Activated CD4-positive, alpha-beta T cell treated with anti-CD3 and anti-CD28 coated beads, Interleukin-2, amount 10 ng/mL, durations not matched to agents 7 days and 5 days (primary cell): ENCODE measurements around the gene DPM1. TPM values are rescaled to one million over a fixed set of nuclear protein-coding genes. Genes with fewer than 3 reads are reported as not detected.

Experiments
- CTCF ChIA-PET: fragments of 350-600 bp; sonication (Branson Sonifier 250); formaldehyde crosslinking; loops from one replicate; lab custom pipeline; 2021; ENCODE audit warnings: antibody characterized with exemption; lab: Charles Lee
- POLR2A ChIA-PET: fragments of 350-600 bp; sonication (Branson Sonifier 250); formaldehyde crosslinking; loops from one replicate; lab custom pipeline; 2021; ENCODE audit warnings: antibody characterized with exemption; lab: Charles Lee
- DNase-seq: peaks from one replicate; pipeline ENCODE4 v3.0.0-alpha.2; 2020
- H3K27ac Mint-ChIP-seq: one replicate; pipeline ENCODE4 v1.8.0; 2021; ENCODE audit warnings: mild to moderate bottlenecking, moderate library complexity, mixed read lengths
- H3K27me3 Mint-ChIP-seq: one replicate; pipeline ENCODE4 v1.8.0; 2021; ENCODE audit warnings: mixed read lengths
- H3K36me3 Mint-ChIP-seq: one replicate; pipeline ENCODE4 v1.8.0; 2021; ENCODE audit warnings: low read depth, mixed read lengths
- H3K4me1 Mint-ChIP-seq: one replicate; pipeline ENCODE4 v1.8.0; 2021; ENCODE audit warnings: mixed read lengths
- H3K4me3 Mint-ChIP-seq: one replicate; pipeline ENCODE4 v1.8.0; 2021; ENCODE audit warnings: mild to moderate bottlenecking, moderate library complexity, mixed read lengths
- H3K9me3 Mint-ChIP-seq: one replicate; pipeline ENCODE4 v1.8.0; 2021; ENCODE audit warnings: mixed read lengths
- total RNA-seq, 2 experiments: library from RNA; stranded (reverse); gene quantifications; one replicate each; pipeline ENCODE4 v1.2.3, GENCODE V29; 2021

The DPM1 gene
- total RNA-seq, 2 experiments from 2014 or later, result 45.6 to 46.2 TPM

DNA sequence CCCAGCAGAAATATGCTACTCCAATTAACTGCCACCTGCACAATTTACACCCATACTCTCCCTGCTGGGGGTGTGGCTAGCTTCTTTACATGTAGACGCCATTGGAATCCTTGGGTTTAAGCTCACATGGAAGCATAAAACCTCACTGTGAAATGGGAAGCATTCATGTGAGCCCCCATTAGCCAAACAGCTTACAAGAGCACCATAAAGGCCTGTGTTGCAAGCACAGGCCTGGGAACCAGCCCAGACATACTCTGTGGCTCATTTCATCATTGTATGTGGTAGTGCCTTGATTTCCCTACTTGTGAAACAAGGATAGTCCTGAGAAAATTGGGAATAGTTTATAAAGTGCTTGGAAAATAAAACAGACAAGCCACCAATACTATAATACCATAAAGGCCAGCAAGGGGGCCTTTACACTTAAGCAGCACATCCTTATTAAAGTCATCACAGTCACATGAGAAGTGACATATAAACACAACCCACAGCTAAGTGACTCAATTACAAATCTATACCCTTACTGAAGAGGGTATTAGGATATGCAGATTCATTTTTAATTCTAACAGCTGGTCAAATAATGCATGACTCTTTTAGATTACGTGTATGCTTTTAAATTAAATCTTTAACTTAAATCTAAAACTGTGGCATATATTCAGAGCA, 33.9 kb downstream of the DPM1 start:
- Mint-ChIP-seq H3K27ac (peak overlapping the region; percentile 31), H3K27me3 (no peaks in the 10 kb centered on the region), H3K4me1 (peaks cover 63% of the 10 kb centered on the region), H3K4me3 (no peak overlapping the region), H3K9me3 (no peaks in the 10 kb centered on the region), H3K36me3 (peaks cover 56% of the 10 kb centered on the region)
- ChIA-PET CTCF (interaction anchor here (0.7 to 4.5 kb wide), 4 partner anchors 9 to 130 kb away, joined by 3 to 18 read pairs (median 4); partner anchors contain the start of gene BCAS4), POLR2A (no interaction called here)
- DNase-seq, result no peak

DNA sequence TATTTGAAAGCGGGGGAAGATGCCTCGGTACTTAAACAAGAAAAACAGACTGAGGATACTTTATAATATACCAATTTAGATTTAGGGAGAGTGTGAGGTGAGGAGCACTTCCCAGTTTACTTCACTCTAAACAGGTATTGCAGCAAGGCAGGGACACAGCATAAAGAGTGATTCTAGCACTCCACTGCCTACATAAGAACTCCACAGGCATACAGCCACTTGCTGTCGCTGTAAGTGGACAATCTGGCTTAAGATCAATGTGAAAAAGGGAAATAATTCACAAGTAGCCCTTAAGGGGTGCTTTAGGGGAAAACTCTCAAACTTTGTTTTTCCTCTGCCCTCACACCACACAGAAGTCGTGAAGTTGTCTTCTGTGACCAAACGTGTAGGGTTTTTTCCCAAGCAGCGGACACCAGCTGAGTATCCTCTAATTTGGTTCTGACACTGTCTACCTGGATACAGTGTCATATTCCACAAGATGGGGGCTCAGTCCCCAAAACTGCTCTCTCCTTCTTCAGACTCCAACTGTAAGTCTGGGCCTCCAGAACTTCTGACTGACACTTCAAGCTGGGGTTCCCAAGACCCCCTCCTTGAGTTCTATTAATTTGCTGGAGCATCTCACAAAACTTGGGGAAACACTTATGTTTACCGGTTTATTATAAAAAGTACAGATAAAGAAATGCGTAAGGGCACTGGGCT, 36.4 kb downstream of the DPM1 start:
- Mint-ChIP-seq H3K9me3 (no peaks in the 10 kb centered on the region), H3K4me3 (no peak overlapping the region), H3K4me1 (peaks cover 48% of the 10 kb centered on the region), H3K27me3 (no peaks in the 10 kb centered on the region), H3K27ac (no peak overlapping the region), H3K36me3 (peaks cover 42% of the 10 kb centered on the region)
- POLR2A ChIA-PET, result no interaction called here
- no peak for DNase-seq
- CTCF ChIA-PET, result interaction anchor here (0.6 to 3.7 kb wide), 6 partner anchors 8 to 127 kb away, joined by 3 to 49 read pairs (median 4); partner anchors contain the start of genes ADNP and BCAS4

DNA sequence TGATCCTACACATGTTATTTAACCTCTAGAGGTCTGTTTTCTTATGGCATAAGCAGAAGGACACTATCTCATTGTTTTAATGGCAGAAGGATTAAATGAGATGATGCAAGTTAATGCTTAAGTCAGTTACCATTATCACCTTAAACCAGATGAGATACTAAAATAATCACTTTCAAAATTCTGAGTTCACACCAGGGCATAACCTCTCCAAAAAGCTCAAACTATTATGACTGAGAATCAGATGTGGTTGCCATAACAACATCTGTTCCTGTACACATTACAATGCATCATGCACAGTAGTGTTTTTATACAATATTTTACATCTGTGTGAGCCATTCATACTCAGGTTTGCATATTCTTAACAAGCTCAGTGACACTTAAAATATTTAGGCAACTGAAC, 37.3 kb downstream of the DPM1 start:
- H3K4me1 Mint-ChIP-seq, result peaks cover 50% of the 10 kb centered on the region
- peaks cover 42% of the 10 kb centered on the region for H3K36me3 Mint-ChIP-seq
- H3K27ac Mint-ChIP-seq, result no peak overlapping the region
- H3K4me3 Mint-ChIP-seq, result no peak overlapping the region
- ChIA-PET POLR2A (no interaction called here), CTCF (interaction anchor here (1.2 to 3.7 kb wide), 4 partner anchors 9 to 11 kb away, joined by 3 to 49 read pairs (median 4); partner anchors contain the start of gene ADNP)
- no peaks in the 10 kb centered on the region for H3K9me3 Mint-ChIP-seq
- DNase-seq, result no peak
- H3K27me3 Mint-ChIP-seq, result no peaks in the 10 kb centered on the region

- DNase-seq, result no peak
- H3K4me3 Mint-ChIP-seq, result no peak overlapping the region
- H3K4me1 Mint-ChIP-seq, result peaks cover 49% of the 10 kb centered on the region
- no peaks in the 10 kb centered on the region for H3K9me3 Mint-ChIP-seq
- ChIA-PET CTCF (interaction anchor here (0.5 to 3.7 kb wide), 6 partner anchors 10 to 984 kb away, joined by 3 to 49 read pairs (median 4); partner anchors contain the start of genes ADNP and BCAS4), POLR2A (no interaction called here)
- H3K27me3 Mint-ChIP-seq, result no peaks in the 10 kb centered on the region
- H3K27ac Mint-ChIP-seq, result peak overlapping the region; percentile 1
- H3K36me3 Mint-ChIP-seq, result peaks cover 30% of the 10 kb centered on the region
These were observed 38.8 kb downstream of the DPM1 start for GRCh38 chr20:50919567-50919966.

DNA sequence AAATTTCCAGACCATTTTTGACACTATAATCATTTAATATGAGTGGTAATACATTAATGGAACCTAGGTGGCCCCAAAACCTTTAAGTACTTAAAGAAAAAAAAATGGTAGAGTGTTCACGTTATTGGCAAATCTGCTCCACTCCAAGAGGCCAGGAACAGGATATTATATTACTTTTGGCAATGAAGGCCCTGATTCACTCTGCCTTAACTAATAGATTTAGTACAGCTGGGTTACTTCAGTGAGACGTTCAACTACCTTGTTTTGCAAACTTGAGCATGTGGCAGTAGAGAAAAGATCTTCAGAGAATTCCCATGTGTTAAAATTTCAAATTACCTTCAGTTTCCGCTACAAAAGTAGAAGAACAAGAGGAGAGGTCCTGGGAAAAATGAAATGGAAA, 39.9 kb downstream of the DPM1 start:
- Mint-ChIP-seq H3K27me3 (no peaks in the 10 kb centered on the region), H3K36me3 (peaks cover 29% of the 10 kb centered on the region), H3K4me1 (peaks cover 57% of the 10 kb centered on the region), H3K9me3 (no peaks in the 10 kb centered on the region), H3K27ac (no peak overlapping the region), H3K4me3 (no peak overlapping the region)
- ChIA-PET CTCF (interaction anchor here (0.6 to 3.7 kb wide), 4 partner anchors 11 to 340 kb away, joined by 3 to 49 read pairs (median 3); partner anchors contain the start of gene ADNP), POLR2A (no interaction called here)
- no peak for DNase-seq

DNA sequence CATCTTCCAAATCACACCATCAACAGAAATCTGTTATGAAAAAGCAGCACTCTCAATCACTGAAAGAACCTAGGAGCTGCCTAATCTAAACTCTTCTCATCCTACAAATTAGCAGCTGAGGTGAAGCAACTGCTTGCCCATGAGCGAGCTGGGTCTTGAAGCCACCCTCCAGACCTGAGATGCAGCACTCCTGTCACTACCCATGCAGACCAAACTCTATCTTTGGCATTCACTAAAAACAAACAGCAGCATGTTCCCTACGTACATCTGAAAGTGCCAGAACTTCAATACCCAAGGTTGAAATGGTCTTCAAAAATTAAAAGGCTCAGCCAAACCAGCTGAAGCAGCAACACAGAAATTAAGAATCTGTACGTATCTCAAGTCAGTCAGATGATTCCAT, 41.4 kb downstream of the DPM1 start:
- Mint-ChIP-seq H3K36me3 (peaks cover 31% of the 10 kb centered on the region), H3K9me3 (no peaks in the 10 kb centered on the region), H3K4me1 (peaks cover 59% of the 10 kb centered on the region), H3K4me3 (no peak overlapping the region), H3K27ac (no peak overlapping the region), H3K27me3 (no peaks in the 10 kb centered on the region)
- POLR2A ChIA-PET, result no interaction called here
- DNase-seq, result no peak
- CTCF ChIA-PET, result interaction anchor here (0.7 to 4.0 kb wide), 5 partner anchors 12 to 42 kb away, joined by 3 to 32 read pairs (median 3); partner anchors contain the start of genes ADNP, DPM1 and MOCS3

- H3K27ac Mint-ChIP-seq, result no peak overlapping the region
- peaks cover 60% of the 10 kb centered on the region for H3K4me1 Mint-ChIP-seq
- no peaks in the 10 kb centered on the region for H3K27me3 Mint-ChIP-seq
These were observed 42.1 kb downstream of the DPM1 start for GRCh38 chr20:50916257-50916656.

DNA sequence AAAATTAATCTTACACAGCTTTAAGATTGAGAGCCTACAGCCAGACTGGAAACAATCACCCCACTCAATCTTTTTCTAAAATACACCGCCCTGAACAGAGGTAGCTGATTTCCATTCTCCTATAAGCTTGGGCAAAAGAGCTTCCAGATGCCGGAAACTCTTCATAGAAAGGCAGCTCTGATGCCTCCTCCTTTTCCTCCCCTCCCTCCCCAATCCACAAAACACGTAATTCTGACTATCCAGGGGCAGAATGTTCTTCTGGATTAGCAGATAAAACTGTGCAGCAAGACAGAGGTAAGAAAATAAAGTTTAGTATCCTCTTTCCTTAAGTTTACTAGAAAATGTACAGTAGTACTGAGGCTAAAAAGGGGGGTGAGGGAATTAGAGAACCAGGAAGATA, 42.9 kb downstream of the DPM1 start:
- no peak overlapping the region for H3K27ac Mint-ChIP-seq
- CTCF ChIA-PET, result interaction anchor here (0.6 to 4.0 kb wide), 5 partner anchors 9 to 127 kb away, joined by 3 to 32 read pairs (median 3); no protein-coding TSS in a partner anchor

More at GRCh38 chr20:50916257-50916656, 42.1 kb downstream of the DPM1 start:
- ChIA-PET CTCF (interaction anchor here (0.6 to 4.0 kb wide), 9 partner anchors 8 to 128 kb away, joined by 3 to 32 read pairs (median 3); partner anchors contain the start of genes ADNP, DPM1 and MOCS3), POLR2A (no interaction called here)
- Mint-ChIP-seq H3K4me3 (no peak overlapping the region), H3K36me3 (peaks cover 37% of the 10 kb centered on the region), H3K9me3 (no peaks in the 10 kb centered on the region)
- no peak for DNase-seq

DNA sequence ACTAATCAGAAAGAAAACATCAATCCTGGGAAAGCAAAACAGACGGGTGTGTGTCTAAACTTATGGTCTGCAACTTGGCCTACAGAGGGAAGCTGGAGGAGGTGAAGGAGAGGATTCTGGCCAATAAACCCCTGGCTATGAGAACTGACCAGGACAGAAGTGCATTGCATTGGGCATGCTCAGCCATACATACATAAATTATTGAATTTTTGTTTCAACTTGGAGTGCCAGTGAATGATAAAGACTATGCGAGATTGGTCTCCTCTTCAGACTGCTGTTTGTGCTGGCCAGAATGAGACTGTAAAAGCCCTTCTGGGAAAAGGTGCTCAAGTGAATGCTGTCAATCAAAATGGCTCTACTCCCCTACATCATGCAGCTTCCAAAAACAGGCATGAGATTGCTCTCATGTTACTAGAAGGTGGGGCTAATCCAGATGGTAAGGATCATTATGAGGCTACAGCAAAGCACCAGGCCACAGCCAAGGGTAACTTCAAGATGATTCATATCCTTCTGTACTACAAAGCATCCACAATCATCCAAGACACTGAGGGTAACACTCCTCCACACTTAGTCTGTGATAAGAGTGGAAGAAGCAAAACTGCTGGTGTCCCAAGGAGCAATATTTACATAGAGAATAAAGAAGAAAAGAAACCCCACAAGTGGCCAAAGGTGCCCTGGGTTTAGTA, 44.5 kb downstream of the DPM1 start:
- peaks cover 45% of the 10 kb centered on the region for H3K36me3 Mint-ChIP-seq

More for the DNA sequence above, 42.9 kb downstream of the DPM1 start:
- H3K4me1 Mint-ChIP-seq, result peaks cover 61% of the 10 kb centered on the region
- no peak overlapping the region for H3K4me3 Mint-ChIP-seq
- POLR2A ChIA-PET, result interaction anchor here (0.5 kb wide), 1 partner anchor 563 kb away, joined by 4 read pairs; no protein-coding TSS in a partner anchor
- H3K27me3 Mint-ChIP-seq, result no peaks in the 10 kb centered on the region
- no peak for DNase-seq
- no peaks in the 10 kb centered on the region for H3K9me3 Mint-ChIP-seq
- H3K36me3 Mint-ChIP-seq, result peaks cover 42% of the 10 kb centered on the region

GRCh38 chr20:50911716-50912115, 46.6 kb downstream of the DPM1 start:
- Mint-ChIP-seq H3K4me3 (no peak overlapping the region), H3K9me3 (no peaks in the 10 kb centered on the region), H3K27me3 (no peaks in the 10 kb centered on the region), H3K4me1 (peaks cover 53% of the 10 kb centered on the region), H3K36me3 (peaks cover 44% of the 10 kb centered on the region), H3K27ac (no peak overlapping the region)
- CTCF ChIA-PET, result interaction anchor here (0.6 to 1.4 kb wide), 4 partner anchors 9 to 117 kb away, joined by 3 to 6 read pairs (median 5); partner anchors contain the start of genes ADNP and BCAS4
- DNase-seq, result no peak
- POLR2A ChIA-PET, result interaction anchor here (0.7 kb wide), 1 partner anchor 162 kb away, joined by 3 read pairs; no protein-coding TSS in a partner anchor

More for the DNA sequence above, 44.5 kb downstream of the DPM1 start:
- ChIA-PET POLR2A (no interaction called here), CTCF (interaction anchor here (0.7 to 4.0 kb wide), 2 partner anchors 15 to 19 kb away, joined by 3 to 32 read pairs; no protein-coding TSS in a partner anchor)
- H3K27me3 Mint-ChIP-seq, result no peaks in the 10 kb centered on the region
- no peak for DNase-seq
- no peak overlapping the region for H3K4me3 Mint-ChIP-seq
- peak overlapping the region; percentile 21 for H3K27ac Mint-ChIP-seq
- H3K9me3 Mint-ChIP-seq, result no peaks in the 10 kb centered on the region
- peaks cover 61% of the 10 kb centered on the region for H3K4me1 Mint-ChIP-seq

DNA sequence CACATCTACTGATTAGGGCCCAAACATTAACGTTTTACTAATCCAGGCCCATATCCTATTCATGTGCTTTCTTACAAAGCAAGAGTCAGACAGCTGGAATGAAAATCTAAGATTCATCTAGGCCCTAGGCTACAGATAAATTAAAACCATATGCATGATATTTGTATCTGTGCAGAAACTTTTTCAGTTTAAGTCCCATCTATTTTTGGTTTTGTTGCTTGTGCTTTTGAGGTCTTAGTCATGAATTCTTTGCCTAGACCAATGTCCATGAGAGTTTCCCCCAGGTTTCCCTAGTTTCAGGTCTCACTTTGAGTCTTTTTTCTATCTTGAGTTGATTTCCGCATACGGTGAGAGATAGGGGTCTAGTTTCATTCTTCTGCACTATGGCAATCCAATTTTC, 47.3 kb downstream of the DPM1 start:
- ChIA-PET POLR2A (no interaction called here), CTCF (interaction anchor here (1.4 to 2.6 kb wide), 4 partner anchors 9 to 116 kb away, joined by 4 to 16 read pairs (median 6); partner anchors contain the start of genes ADNP and BCAS4)
- no peak for DNase-seq
- Mint-ChIP-seq H3K27ac (no peak overlapping the region), H3K4me1 (peaks cover 48% of the 10 kb centered on the region), H3K36me3 (peaks cover 41% of the 10 kb centered on the region), H3K4me3 (no peak overlapping the region), H3K9me3 (no peaks in the 10 kb centered on the region), H3K27me3 (no peaks in the 10 kb centered on the region)

DNA sequence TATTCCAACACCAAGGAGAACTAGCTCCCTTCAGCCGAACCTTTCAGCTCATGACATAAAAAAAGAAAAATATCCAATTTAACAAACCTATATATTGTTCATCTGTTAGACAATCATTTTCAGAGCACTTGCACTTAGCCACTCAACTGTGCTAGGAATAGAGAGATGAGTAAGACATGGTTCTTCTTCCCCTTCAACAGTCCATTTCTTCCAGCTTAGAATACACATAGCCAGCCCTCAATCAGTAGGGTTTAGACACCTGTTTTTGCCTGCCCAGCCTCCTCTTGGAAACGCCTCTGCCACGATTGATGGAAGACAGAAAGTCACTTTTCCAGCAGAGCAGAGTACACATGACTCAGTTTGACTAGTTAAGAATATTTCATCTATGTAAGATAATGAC, 48.9 kb downstream of the DPM1 start:
- peaks cover 36% of the 10 kb centered on the region for H3K4me1 Mint-ChIP-seq
- no peak overlapping the region for H3K27ac Mint-ChIP-seq
- H3K36me3 Mint-ChIP-seq, result peaks cover 38% of the 10 kb centered on the region
- POLR2A ChIA-PET, result no interaction called here
- H3K9me3 Mint-ChIP-seq, result no peaks in the 10 kb centered on the region
- H3K4me3 Mint-ChIP-seq, result no peak overlapping the region
- H3K27me3 Mint-ChIP-seq, result no peaks in the 10 kb centered on the region
- DNase-seq, result no peak
- CTCF ChIA-PET, result interaction anchor here (1.0 to 2.6 kb wide), 6 partner anchors 11 to 115 kb away, joined by 3 to 16 read pairs (median 4); partner anchors contain the start of gene BCAS4
